Urinary bladder (tissue), 4 donors: ENCODE results near the gene TBC1D22A. TPM values are rescaled to one million over a fixed set of nuclear protein-coding genes. Genes with fewer than 3 reads are reported as not detected.

Experiments used
- DNase-seq: peaks from one replicate; pipeline ENCODE4 v3.0.0-alpha.2; 2015; ENCODE audit errors: extremely low spot score
- H3K27ac ChIP-seq: one replicate; pipeline ENCODE4 v1.5.1; 2013; ENCODE audit warnings: low read depth, mild to moderate bottlenecking, moderate library complexity
- H3K36me3 ChIP-seq: one replicate; pipeline ENCODE4 v1.6.1; 2013; ENCODE audit warnings: mild to moderate bottlenecking, moderate library complexity; ENCODE audit not compliant: insufficient read depth
- H3K4me1 ChIP-seq: one replicate; pipeline ENCODE4 v1.6.1; 2013; ENCODE audit warnings: mild to moderate bottlenecking, moderate library complexity; ENCODE audit not compliant: insufficient read depth
- H3K4me3 ChIP-seq: one replicate; pipeline ENCODE4 v1.5.1; 2013; ENCODE audit warnings: low read depth, low read length
- WGBS: extraction: QIAGEN DNeasy Blood & Tissue Kit; methylation state at CpG from one replicate; pipeline ENCODE4 v1.1.7; 2013; 5-methylcytosine and 5-hydroxymethylcytosine counted together
- polyA plus RNA-seq: library from polyadenylated mRNA; stranded (reverse); fragments of 200-250 nt; gene quantifications from one replicate; pipeline ENCODE4 v1.2.3, GENCODE V29; 2013
- total RNA-seq: library from RNA; depleted of rRNA; stranded (reverse); fragments of >200 nt; gene quantifications from one replicate; pipeline ENCODE4 v1.2.3, GENCODE V29; 2014
- donor health status: healthy with polysubstance abuse.
- donor health status: healthy.

Gene TBC1D22A
- total and polyA plus RNA-seq, 2 donors: 7.7 to 19.1 TPM

- Histone ChIP-seq H3K36me3 (no peaks in the 10 kb centered on the region), H3K4me3 (no peak overlapping the region), H3K4me1 (no peaks in the 10 kb centered on the region), H3K27ac (no peak overlapping the region)
- no peak for DNase-seq
- 89% methylated on average over 7 of the region's 7 CpGs for WGBS
Measured at GRCh38 chr22:46876357-46876934, 114.0 kb downstream of the TBC1D22A start.

- 92% methylated on average over 11 of the region's 11 CpGs for WGBS
- Histone ChIP-seq H3K27ac (no peak overlapping the region), H3K4me1 (no peaks in the 10 kb centered on the region), H3K36me3 (no peaks in the 10 kb centered on the region), H3K4me3 (no peak overlapping the region)
- DNase-seq: no peak
Measured at GRCh38 chr22:46878191-46878948, 115.9 kb downstream of the TBC1D22A start.

GRCh38 chr22:46879083-46879482 lies 116.6 kb downstream of the TBC1D22A start:
- WGBS: 71% methylated on average over 7 of the region's 7 CpGs
- H3K4me1 ChIP-seq: no peaks in the 10 kb centered on the region

GRCh38 chr22:46881373-46882118 lies 119.1 kb downstream of the TBC1D22A start:
- H3K27ac ChIP-seq: no peak overlapping the region
- no peaks in the 10 kb centered on the region for H3K36me3 ChIP-seq
- no peak for DNase-seq
- H3K4me1 ChIP-seq: no peaks in the 10 kb centered on the region
- 96% methylated on average over 11 of the region's 11 CpGs for WGBS
- H3K4me3 ChIP-seq: no peak overlapping the region

More at GRCh38 chr22:46879083-46879482, 116.6 kb downstream of the TBC1D22A start:
- no peak for DNase-seq
- no peak overlapping the region for H3K4me3 ChIP-seq
- H3K36me3 ChIP-seq: no peaks in the 10 kb centered on the region
- no peak overlapping the region for H3K27ac ChIP-seq

GRCh38 chr22:46883092-46883910 lies 120.9 kb downstream of the TBC1D22A start:
- H3K36me3 ChIP-seq: no peaks in the 10 kb centered on the region
- 72% methylated on average over 12 of the region's 12 CpGs for WGBS
- DNase-seq: no peak
- H3K27ac ChIP-seq: no peak overlapping the region
- no peaks in the 10 kb centered on the region for H3K4me1 ChIP-seq
- H3K4me3 ChIP-seq: no peak overlapping the region

GRCh38 chr22:46884365-46884764 lies 121.9 kb downstream of the TBC1D22A start:
- H3K27ac ChIP-seq: no peak overlapping the region
- H3K36me3 ChIP-seq: no peaks in the 10 kb centered on the region
- WGBS: 90% methylated on average over 8 of the region's 8 CpGs
- no peak overlapping the region for H3K4me3 ChIP-seq
- DNase-seq: no peak
- no peaks in the 10 kb centered on the region for H3K4me1 ChIP-seq

- H3K4me1 ChIP-seq: no peaks in the 10 kb centered on the region
- H3K36me3 ChIP-seq: no peaks in the 10 kb centered on the region
- no peak overlapping the region for H3K4me3 ChIP-seq
- H3K27ac ChIP-seq: no peak overlapping the region
- no peak for DNase-seq
- WGBS: 96% methylated on average over 11 of the region's 11 CpGs
Measured at GRCh38 chr22:46887978-46888377, 125.5 kb downstream of the TBC1D22A start.

GRCh38 chr22:46890819-46891218 lies 128.4 kb downstream of the TBC1D22A start:
- WGBS: 88% methylated on average over 10 of the region's 10 CpGs
- H3K36me3 ChIP-seq: no peaks in the 10 kb centered on the region
- no peak for DNase-seq
- no peaks in the 10 kb centered on the region for H3K4me1 ChIP-seq
- H3K4me3 ChIP-seq: no peak overlapping the region
- H3K27ac ChIP-seq: no peak overlapping the region

GRCh38 chr22:46891382-46891951 lies 129.0 kb downstream of the TBC1D22A start:
- no peaks in the 10 kb centered on the region for H3K4me1 ChIP-seq
- H3K4me3 ChIP-seq: no peak overlapping the region
- 85% methylated on average over 5 of the region's 5 CpGs for WGBS
- no peaks in the 10 kb centered on the region for H3K36me3 ChIP-seq
- H3K27ac ChIP-seq: no peak overlapping the region
- no peak for DNase-seq

GRCh38 chr22:46892866-46893265 lies 130.4 kb downstream of the TBC1D22A start:
- Histone ChIP-seq H3K36me3 (no peaks in the 10 kb centered on the region), H3K4me1 (no peaks in the 10 kb centered on the region), H3K27ac (no peak overlapping the region), H3K4me3 (no peak overlapping the region)
- 97% methylated on average over 15 of the region's 15 CpGs for WGBS
- DNase-seq: no peak

- no peak for DNase-seq
- no peak overlapping the region for H3K27ac ChIP-seq
- H3K4me1 ChIP-seq: no peaks in the 10 kb centered on the region
Measured at GRCh38 chr22:46893281-46894020, 131.0 kb downstream of the TBC1D22A start.

GRCh38 chr22:46894081-46894671 lies 131.7 kb downstream of the TBC1D22A start:
- Histone ChIP-seq H3K27ac (no peak overlapping the region), H3K4me3 (no peak overlapping the region), H3K4me1 (no peaks in the 10 kb centered on the region), H3K36me3 (no peaks in the 10 kb centered on the region)
- 55% methylated on average over 12 of the region's 12 CpGs for WGBS
- no peak for DNase-seq

More at GRCh38 chr22:46893281-46894020, 131.0 kb downstream of the TBC1D22A start:
- Histone ChIP-seq H3K4me3 (no peak overlapping the region), H3K36me3 (no peaks in the 10 kb centered on the region)
- 89% methylated on average over 10 of the region's 10 CpGs for WGBS
